ENCODE data around the gene GRB10.

Gene GRB10

GRCh38 chr7:50793120-50793946, 10.6 kb upstream of the GRB10 start:
- Mint-ChIP-seq H3K9me3 (peaks cover 5% of the 10 kb centered on the region), H3K4me1 (peaks cover 22% of the 10 kb centered on the region), H3K27ac (peak overlapping the region in 1 of 3 experiments; percentile 27), H3K27me3 (ENCODE audit: low read depth) (peaks cover 29% of the 10 kb centered on the region), H3K36me3 (ENCODE audit: low read depth) (peaks cover 7% of the 10 kb centered on the region), H3K4me3 (peak overlapping the region; percentile 77 to 87 (median 81))
- no peak for TF ChIP-seq CTCF (IDR thresholded peaks at IDR 0.05; ENCODE audit: unreplicated experiment in 3 of 3)

GRCh38 chr7:50792342-50793119, 9.8 kb upstream of the GRB10 start:
- Mint-ChIP-seq H3K27ac (peak overlapping the region; percentile 59 to 81 (median 72)), H3K27me3 (ENCODE audit: low read depth) (peaks cover 29% of the 10 kb centered on the region), H3K36me3 (ENCODE audit: low read depth) (peaks cover 14% of the 10 kb centered on the region), H3K9me3 (peaks cover 8% of the 10 kb centered on the region), H3K4me1 (peaks cover 22% of the 10 kb centered on the region), H3K4me3 (peak overlapping the region; percentile 92 to 93 (median 93))
- no peak for TF ChIP-seq CTCF (IDR thresholded peaks at IDR 0.05; ENCODE audit: unreplicated experiment in 3 of 3)

DNA sequence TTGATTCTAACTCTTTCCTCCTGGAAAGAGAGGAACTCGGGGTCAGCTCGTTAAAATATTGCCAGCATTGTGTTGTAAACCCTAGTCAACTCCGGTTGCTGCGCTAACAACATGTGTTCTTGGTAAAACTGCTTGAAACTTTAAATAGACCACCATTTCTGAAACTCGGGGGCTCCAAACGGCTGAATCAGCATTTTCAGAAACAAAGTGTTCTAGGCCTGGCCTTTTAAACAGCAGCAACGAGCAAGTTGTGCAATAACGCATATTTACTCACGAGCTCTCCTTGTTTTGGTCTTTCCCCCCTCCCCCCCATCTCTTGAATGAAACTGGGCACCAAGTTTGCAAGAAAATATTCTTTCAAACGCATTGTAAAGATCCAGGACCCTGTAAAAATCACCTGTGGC, 9.2 kb upstream of the GRB10 start:
- TF ChIP-seq CTCF (IDR thresholded peaks at IDR 0.05; ENCODE audit: unreplicated experiment in 3 of 3): no peak
- Mint-ChIP-seq H3K27ac (peak overlapping the region; percentile 59 to 81 (median 72)), H3K27me3 (ENCODE audit: low read depth) (peaks cover 27% of the 10 kb centered on the region), H3K4me3 (peak overlapping the region; percentile 92 to 93 (median 93)), H3K36me3 (ENCODE audit: low read depth) (peaks cover 19% of the 10 kb centered on the region), H3K4me1 (peaks cover 23% of the 10 kb centered on the region), H3K9me3 (peaks cover 6% of the 10 kb centered on the region)

DNA sequence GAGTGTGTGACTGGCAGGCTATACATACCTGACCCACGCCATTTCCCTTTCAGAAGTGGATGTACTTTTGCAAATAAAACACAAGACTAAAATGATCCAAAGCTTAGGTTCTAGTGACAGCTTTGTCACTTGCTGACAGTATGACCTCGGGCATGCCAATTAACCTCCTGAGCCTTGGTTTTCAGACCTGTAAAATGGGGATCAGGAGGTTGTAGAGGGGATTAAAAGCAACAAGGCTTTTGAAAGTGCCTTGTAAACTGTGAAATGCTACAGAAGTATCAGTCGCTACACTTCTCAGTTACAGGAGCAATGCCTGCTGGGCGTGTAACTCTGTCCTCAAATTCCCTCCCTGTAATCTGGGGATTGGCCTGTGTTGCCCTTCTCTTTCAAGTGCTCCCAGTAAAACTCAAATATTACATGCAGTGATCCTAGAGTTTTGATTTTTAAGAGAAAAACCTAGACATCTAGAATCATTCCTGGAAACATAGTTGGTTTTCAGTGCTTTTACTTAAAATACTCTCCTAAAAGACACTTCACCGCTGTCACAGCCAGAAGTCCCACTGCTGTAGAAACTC, 8.8 kb upstream of the GRB10 start:
- TF ChIP-seq CTCF (IDR thresholded peaks at IDR 0.05; ENCODE audit: unreplicated experiment in 3 of 3): no peak
- H3K4me1 Mint-ChIP-seq: peaks cover 28% of the 10 kb centered on the region
- peak overlapping the region; percentile 59 to 81 (median 72) for H3K27ac Mint-ChIP-seq
- peaks cover 24% of the 10 kb centered on the region for H3K36me3 Mint-ChIP-seq (ENCODE audit: low read depth)
- peaks cover 10% of the 10 kb centered on the region for H3K9me3 Mint-ChIP-seq
- peaks cover 23% of the 10 kb centered on the region for H3K27me3 Mint-ChIP-seq (ENCODE audit: low read depth)
- H3K4me3 Mint-ChIP-seq: peak overlapping the region; percentile 92 to 93 (median 93)

DNA sequence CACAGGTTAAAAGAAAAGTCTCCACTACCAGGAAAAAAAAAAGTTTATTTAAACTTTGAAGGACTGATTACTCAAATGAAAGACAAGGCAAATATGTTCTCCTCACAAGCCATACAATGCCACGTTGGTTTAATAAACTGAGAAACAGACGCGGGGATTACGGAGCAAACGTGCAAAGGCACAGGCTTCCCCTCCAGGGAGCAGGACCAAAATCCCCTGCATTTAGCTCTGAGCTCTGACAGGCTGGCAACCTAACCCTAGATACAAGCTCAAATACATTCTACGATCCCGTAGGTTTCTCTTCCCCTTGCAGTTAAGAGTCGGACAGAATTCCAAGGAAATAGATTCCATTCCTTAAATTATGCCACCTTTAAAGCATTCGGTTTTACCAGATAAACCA, 7.7 kb upstream of the GRB10 start:
- peaks cover 23% of the 10 kb centered on the region for H3K27me3 Mint-ChIP-seq (ENCODE audit: low read depth)
- peak overlapping the region in 2 of 3 experiments; percentile 24 to 26 for H3K27ac Mint-ChIP-seq
- peaks cover 12% of the 10 kb centered on the region for H3K9me3 Mint-ChIP-seq
- H3K36me3 Mint-ChIP-seq (ENCODE audit: low read depth): peaks cover 33% of the 10 kb centered on the region
- H3K4me3 Mint-ChIP-seq: peak overlapping the region; percentile 72 to 93 (median 92)
- peaks cover 31% of the 10 kb centered on the region for H3K4me1 Mint-ChIP-seq
- no peak for TF ChIP-seq CTCF (IDR thresholded peaks at IDR 0.05; ENCODE audit: unreplicated experiment in 3 of 3)

All from nephron (organoid).